Measurements from ENCODE around the gene CMYA5.
"Not testable (repeated sequence)": the region's sequence is repeated elsewhere in the genome, so short reads cannot be mapped to it uniquely, and the experiment has no call there.

CMYA5 gene

GRCh38 chr5:79689541-79690466, at the start of gene CMYA5:
CMYA5 (plus strand) TSS chr5:79689836; CDS start chr5:79689908, 72 bp downstream.
- Histone ChIP-seq H3K4me1 (ENCODE audit: control insufficient read depth in 5 of 5, insufficient read depth in 5 of 5, low read length in 5 of 5) (peaks cover 0 to 14% (median 12%) of the 10 kb centered on the region in 5 donors), H3K9ac (ENCODE audit: low read length in 5 of 5) (peak within 1 kb of the TSS; percentile 20 to 77 (median 35)), H3K36me3 (ENCODE audit: control insufficient read depth in 5 of 5, insufficient read depth in 5 of 5, low read length in 5 of 5) (peaks cover 9 to 21% (median 18%) of the 10 kb centered on the region in 5 donors), H3K4me3 (ENCODE audit: low read depth in 1 of 5, low read length in 5 of 5) (peak within 1 kb of the TSS; percentile 55 to 76 (median 68)), H3K27me3 (ENCODE audit: control insufficient read depth in 5 of 5, insufficient read depth in 4 of 5, low read length in 5 of 5) (no peaks in the 10 kb centered on the region), H3K27ac (ENCODE audit: low read depth, low read length) (no peak within 1 kb of the TSS), H3K9me3 (ENCODE audit: control insufficient read depth in 5 of 5, low read length in 5 of 5) (no peaks in the 10 kb centered on the region)

GRCh38 chr5:79640571-79641055, 49.0 kb upstream of the CMYA5 start:
- H3K9ac ChIP-seq (ENCODE audit: low read length in 5 of 5): no peak overlapping the region
- peaks cover 18 to 44% (median 25%) of the 10 kb centered on the region in 5 donors for H3K36me3 ChIP-seq (ENCODE audit: control insufficient read depth in 5 of 5, insufficient read depth in 5 of 5, low read length in 5 of 5)

GRCh38 chr5:79641414-79641813, 48.2 kb upstream of the CMYA5 start:
- Histone ChIP-seq H3K36me3 (ENCODE audit: control insufficient read depth in 5 of 5, insufficient read depth in 5 of 5, low read length in 5 of 5) (peaks cover 24 to 52% (median 33%) of the 10 kb centered on the region in 5 donors), H3K27ac (ENCODE audit: low read depth, low read length) (no peak overlapping the region), H3K27me3 (ENCODE audit: control insufficient read depth in 5 of 5, insufficient read depth in 4 of 5, low read length in 5 of 5) (no peaks in the 10 kb centered on the region), H3K4me3 (ENCODE audit: low read depth in 1 of 5, low read length in 5 of 5) (no peak overlapping the region), H3K9me3 (ENCODE audit: control insufficient read depth in 5 of 5, low read length in 5 of 5) (no peaks in the 10 kb centered on the region), H3K9ac (ENCODE audit: low read length in 5 of 5) (no peak overlapping the region), H3K4me1 (ENCODE audit: control insufficient read depth in 5 of 5, insufficient read depth in 5 of 5, low read length in 5 of 5) (peaks cover 0 to 4% (median 0%) of the 10 kb centered on the region in 5 donors)

More at GRCh38 chr5:79640571-79641055, 49.0 kb upstream of the CMYA5 start:
- Histone ChIP-seq H3K27ac (ENCODE audit: low read depth, low read length) (no peak overlapping the region), H3K9me3 (ENCODE audit: control insufficient read depth in 5 of 5, low read length in 5 of 5) (no peaks in the 10 kb centered on the region), H3K4me3 (ENCODE audit: low read depth in 1 of 5, low read length in 5 of 5) (no peak overlapping the region), H3K4me1 (ENCODE audit: control insufficient read depth in 5 of 5, insufficient read depth in 5 of 5, low read length in 5 of 5) (peaks cover 0 to 4% (median 0%) of the 10 kb centered on the region in 5 donors), H3K27me3 (ENCODE audit: control insufficient read depth in 5 of 5, insufficient read depth in 4 of 5, low read length in 5 of 5) (no peaks in the 10 kb centered on the region)

- Histone ChIP-seq H3K9me3 (ENCODE audit: control insufficient read depth in 5 of 5, low read length in 5 of 5) (no peaks in the 10 kb centered on the region), H3K4me1 (ENCODE audit: control insufficient read depth in 5 of 5, insufficient read depth in 5 of 5, low read length in 5 of 5) (peaks cover 0 to 2% (median 0%) of the 10 kb centered on the region in 5 donors), H3K27me3 (ENCODE audit: control insufficient read depth in 5 of 5, insufficient read depth in 4 of 5, low read length in 5 of 5) (no peaks in the 10 kb centered on the region), H3K4me3 (ENCODE audit: low read depth in 1 of 5, low read length in 5 of 5) (no peak overlapping the region), H3K27ac (ENCODE audit: low read depth, low read length) (no peak overlapping the region), H3K36me3 (ENCODE audit: control insufficient read depth in 5 of 5, insufficient read depth in 5 of 5, low read length in 5 of 5) (peaks cover 29 to 59% (median 38%) of the 10 kb centered on the region in 5 donors), H3K9ac (ENCODE audit: low read length in 5 of 5) (no peak overlapping the region)
These were observed 47.4 kb upstream of the CMYA5 start for GRCh38 chr5:79642210-79642609.

GRCh38 chr5:79653843-79654242, 35.8 kb upstream of the CMYA5 start:
- H3K4me1 ChIP-seq (ENCODE audit: control insufficient read depth in 5 of 5, insufficient read depth in 5 of 5, low read length in 5 of 5): no peaks in the 10 kb centered on the region
- H3K9ac ChIP-seq (ENCODE audit: low read length in 5 of 5): no peak overlapping the region
- H3K36me3 ChIP-seq (ENCODE audit: control insufficient read depth in 5 of 5, insufficient read depth in 5 of 5, low read length in 5 of 5): peaks cover 13 to 62% (median 27%) of the 10 kb centered on the region in 5 donors
- H3K27ac ChIP-seq (ENCODE audit: low read depth, low read length): no peak overlapping the region
- no peaks in the 10 kb centered on the region for H3K27me3 ChIP-seq (ENCODE audit: control insufficient read depth in 5 of 5, insufficient read depth in 4 of 5, low read length in 5 of 5)
- no peak overlapping the region for H3K4me3 ChIP-seq (ENCODE audit: low read depth in 1 of 5, low read length in 5 of 5)
- no peaks in the 10 kb centered on the region for H3K9me3 ChIP-seq (ENCODE audit: control insufficient read depth in 5 of 5, low read length in 5 of 5)

GRCh38 chr5:79663212-79663611, 26.4 kb upstream of the CMYA5 start:
- peaks cover 0 to 5% (median 0%) of the 10 kb centered on the region in 5 donors for H3K9me3 ChIP-seq (ENCODE audit: control insufficient read depth in 5 of 5, low read length in 5 of 5)
- no peaks in the 10 kb centered on the region for H3K27me3 ChIP-seq (ENCODE audit: control insufficient read depth in 5 of 5, insufficient read depth in 4 of 5, low read length in 5 of 5)
- H3K9ac ChIP-seq (ENCODE audit: low read length in 5 of 5): no peak overlapping the region
- H3K4me3 ChIP-seq (ENCODE audit: low read depth in 1 of 5, low read length in 5 of 5): no peak overlapping the region
- H3K27ac ChIP-seq (ENCODE audit: low read depth, low read length): no peak overlapping the region
- H3K36me3 ChIP-seq (ENCODE audit: control insufficient read depth in 5 of 5, insufficient read depth in 5 of 5, low read length in 5 of 5): peaks cover 27 to 50% (median 34%) of the 10 kb centered on the region in 5 donors
- H3K4me1 ChIP-seq (ENCODE audit: control insufficient read depth in 5 of 5, insufficient read depth in 5 of 5, low read length in 5 of 5): no peaks in the 10 kb centered on the region

- Histone ChIP-seq H3K4me3 (ENCODE audit: low read depth in 1 of 5, low read length in 5 of 5) (no peak overlapping the region), H3K36me3 (ENCODE audit: control insufficient read depth in 5 of 5, insufficient read depth in 5 of 5, low read length in 5 of 5) (peaks cover 27 to 57% (median 36%) of the 10 kb centered on the region in 5 donors), H3K27ac (ENCODE audit: low read depth, low read length) (no peak overlapping the region), H3K9me3 (ENCODE audit: control insufficient read depth in 5 of 5, low read length in 5 of 5) (peaks cover 0 to 5% (median 0%) of the 10 kb centered on the region in 5 donors), H3K9ac (ENCODE audit: low read length in 5 of 5) (no peak overlapping the region), H3K27me3 (ENCODE audit: control insufficient read depth in 5 of 5, insufficient read depth in 4 of 5, low read length in 5 of 5) (no peaks in the 10 kb centered on the region), H3K4me1 (ENCODE audit: control insufficient read depth in 5 of 5, insufficient read depth in 5 of 5, low read length in 5 of 5) (no peaks in the 10 kb centered on the region)
These were observed 22.9 kb upstream of the CMYA5 start for GRCh38 chr5:79666758-79667157.

- Histone ChIP-seq H3K27ac (ENCODE audit: low read depth, low read length) (no peak overlapping the region), H3K27me3 (ENCODE audit: control insufficient read depth in 5 of 5, insufficient read depth in 4 of 5, low read length in 5 of 5) (no peaks in the 10 kb centered on the region), H3K9me3 (ENCODE audit: control insufficient read depth in 5 of 5, low read length in 5 of 5) (no peaks in the 10 kb centered on the region), H3K4me1 (ENCODE audit: control insufficient read depth in 5 of 5, insufficient read depth in 5 of 5, low read length in 5 of 5) (no peaks in the 10 kb centered on the region), H3K4me3 (ENCODE audit: low read depth in 1 of 5, low read length in 5 of 5) (no peak overlapping the region), H3K36me3 (ENCODE audit: control insufficient read depth in 5 of 5, insufficient read depth in 5 of 5, low read length in 5 of 5) (peaks cover 30 to 62% (median 33%) of the 10 kb centered on the region in 5 donors), H3K9ac (ENCODE audit: low read length in 5 of 5) (no peak overlapping the region)
These were observed 17.2 kb upstream of the CMYA5 start for GRCh38 chr5:79672392-79672791.

- not testable (repeated sequence) for H3K4me1 ChIP-seq (ENCODE audit: control insufficient read depth in 5 of 5, insufficient read depth in 5 of 5, low read length in 5 of 5); H3K9me3 ChIP-seq (ENCODE audit: control insufficient read depth in 5 of 5, low read length in 5 of 5); H3K4me3 ChIP-seq (ENCODE audit: low read depth in 1 of 5, low read length in 5 of 5); H3K9ac ChIP-seq (ENCODE audit: low read length in 5 of 5); H3K27me3 ChIP-seq (ENCODE audit: control insufficient read depth in 5 of 5, insufficient read depth in 4 of 5, low read length in 5 of 5); H3K27ac ChIP-seq (ENCODE audit: low read depth, low read length)
- peaks cover 14 to 57% (median 33%) of the 10 kb centered on the region in 5 donors for H3K36me3 ChIP-seq (ENCODE audit: control insufficient read depth in 5 of 5, insufficient read depth in 5 of 5, low read length in 5 of 5)
These were observed 13.3 kb upstream of the CMYA5 start for GRCh38 chr5:79676354-79676753.

GRCh38 chr5:79682102-79682501, 7.5 kb upstream of the CMYA5 start:
- Histone ChIP-seq H3K9ac (ENCODE audit: low read length in 5 of 5) (peak overlapping the region in 1 of 5 donors; percentile 24), H3K36me3 (ENCODE audit: control insufficient read depth in 5 of 5, insufficient read depth in 5 of 5, low read length in 5 of 5) (peaks cover 28 to 62% (median 43%) of the 10 kb centered on the region in 5 donors)
- not testable (repeated sequence) for H3K27me3 ChIP-seq (ENCODE audit: control insufficient read depth in 5 of 5, insufficient read depth in 4 of 5, low read length in 5 of 5); H3K27ac ChIP-seq (ENCODE audit: low read depth, low read length); H3K4me1 ChIP-seq (ENCODE audit: control insufficient read depth in 5 of 5, insufficient read depth in 5 of 5, low read length in 5 of 5); H3K4me3 ChIP-seq (ENCODE audit: low read depth in 1 of 5, low read length in 5 of 5); H3K9me3 ChIP-seq (ENCODE audit: control insufficient read depth in 5 of 5, low read length in 5 of 5)

Measured in subcutaneous abdominal adipose tissue (tissue), 5 donors.